Choroid plexus epithelial cell (primary cell): ENCODE data around the gene HS3ST4.

ENCODE experiments used
- DNase-seq: peaks from one replicate; pipeline ENCODE4 v3.0.0-alpha.2; 2010; ENCODE audit warnings: low read depth
- H3K4me3 ChIP-seq: 2 replicates; pipeline ENCODE4 v1.5.1; 2011; ENCODE audit warnings: low read depth, mild to moderate bottlenecking, control low read depth, low read length, moderate library complexity
- TF ChIP-seq, protein P1 (sequence below): conservative IDR thresholded peaks from 2 replicates; pipeline ENCODE4 v1.5.1; 2011; ENCODE audit warnings: low read depth, mild to moderate bottlenecking, control low read depth, inconsistent platforms, low read length, moderate library complexity

Gene HS3ST4

GRCh38 chr16:25988882-25989281 lies 297.1 kb downstream of the HS3ST4 start:
- TF ChIP-seq, protein P1, sequence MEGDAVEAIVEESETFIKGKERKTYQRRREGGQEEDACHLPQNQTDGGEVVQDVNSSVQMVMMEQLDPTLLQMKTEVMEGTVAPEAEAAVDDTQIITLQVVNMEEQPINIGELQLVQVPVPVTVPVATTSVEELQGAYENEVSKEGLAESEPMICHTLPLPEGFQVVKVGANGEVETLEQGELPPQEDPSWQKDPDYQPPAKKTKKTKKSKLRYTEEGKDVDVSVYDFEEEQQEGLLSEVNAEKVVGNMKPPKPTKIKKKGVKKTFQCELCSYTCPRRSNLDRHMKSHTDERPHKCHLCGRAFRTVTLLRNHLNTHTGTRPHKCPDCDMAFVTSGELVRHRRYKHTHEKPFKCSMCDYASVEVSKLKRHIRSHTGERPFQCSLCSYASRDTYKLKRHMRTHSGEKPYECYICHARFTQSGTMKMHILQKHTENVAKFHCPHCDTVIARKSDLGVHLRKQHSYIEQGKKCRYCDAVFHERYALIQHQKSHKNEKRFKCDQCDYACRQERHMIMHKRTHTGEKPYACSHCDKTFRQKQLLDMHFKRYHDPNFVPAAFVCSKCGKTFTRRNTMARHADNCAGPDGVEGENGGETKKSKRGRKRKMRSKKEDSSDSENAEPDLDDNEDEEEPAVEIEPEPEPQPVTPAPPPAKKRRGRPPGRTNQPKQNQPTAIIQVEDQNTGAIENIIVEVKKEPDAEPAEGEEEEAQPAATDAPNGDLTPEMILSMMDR = no peak
- no peak overlapping the region for H3K4me3 ChIP-seq

DNA sequence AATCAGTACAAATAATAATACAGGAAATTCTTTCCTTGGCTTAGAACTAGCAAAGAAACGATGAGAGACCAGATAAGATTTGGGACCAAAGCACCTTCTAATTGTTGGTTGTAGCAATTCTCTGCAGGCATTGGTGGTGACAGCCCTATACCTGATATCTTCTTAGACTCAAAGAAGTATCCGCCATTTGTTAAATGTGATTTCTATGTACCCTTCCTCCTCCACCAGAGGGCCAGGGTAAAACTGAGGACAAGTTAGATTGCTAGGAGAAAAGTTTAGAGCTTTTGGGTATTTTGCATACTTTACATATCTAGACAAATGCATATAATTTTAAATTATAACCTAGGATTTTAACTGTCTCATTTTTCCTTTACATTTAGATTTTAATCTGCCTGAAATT lies 304.3 kb downstream of the HS3ST4 start:
- no peak overlapping the region for H3K4me3 ChIP-seq
- TF ChIP-seq, protein P1 = no peak
- DNase-seq = no peak

More at GRCh38 chr16:25988882-25989281, 297.1 kb downstream of the HS3ST4 start:
- DNase-seq = no peak

DNA sequence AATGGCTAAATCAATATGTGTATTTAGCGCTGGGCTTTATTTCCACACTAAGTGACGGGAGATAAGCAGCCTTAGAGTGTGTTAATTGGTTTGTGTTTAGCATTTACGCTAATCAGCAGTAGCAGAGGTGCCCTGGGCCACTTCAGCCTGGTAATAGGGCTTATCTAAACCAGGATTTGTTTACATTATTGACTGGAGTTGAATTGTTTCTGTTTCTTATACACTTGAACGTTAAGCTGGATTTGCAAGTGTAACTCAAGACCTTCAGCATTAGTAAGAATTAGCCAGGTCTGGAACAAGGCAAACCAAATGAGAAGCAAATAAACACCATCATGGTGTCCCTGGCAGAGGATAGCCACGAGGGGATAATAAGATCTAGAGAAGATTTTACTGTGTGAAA lies 313.6 kb downstream of the HS3ST4 start:
- H3K4me3 ChIP-seq = no peak overlapping the region
- no peak for DNase-seq
- TF ChIP-seq, protein P1 = no peak

DNA sequence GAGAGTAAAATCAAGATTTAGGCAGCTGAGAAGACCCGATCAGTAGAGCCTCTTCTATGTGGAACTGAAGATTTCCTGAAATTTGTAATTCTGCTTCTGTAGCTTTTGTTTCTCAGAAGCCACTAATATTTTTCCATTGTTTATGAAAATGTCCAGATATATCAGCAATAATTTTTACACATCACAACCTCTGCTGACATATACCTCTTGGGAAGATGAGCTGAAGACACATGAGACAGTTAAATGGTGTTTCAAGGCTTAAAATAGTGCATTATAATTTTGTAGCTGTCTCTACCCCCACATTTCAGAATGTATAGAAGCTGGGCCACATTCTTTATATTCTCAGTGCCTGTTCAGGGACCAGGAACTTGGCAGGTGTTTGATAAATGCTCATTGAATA lies 320.6 kb downstream of the HS3ST4 start:
- no peak overlapping the region for H3K4me3 ChIP-seq

GRCh38 chr16:26015776-26016175 lies 324.0 kb downstream of the HS3ST4 start:
- no peak overlapping the region for H3K4me3 ChIP-seq
- no peak for DNase-seq
- TF ChIP-seq, protein P1 = no peak

More for the DNA sequence above, 320.6 kb downstream of the HS3ST4 start:
- no peak for DNase-seq
- TF ChIP-seq, protein P1 = no peak

GRCh38 chr16:26016989-26017388 lies 325.2 kb downstream of the HS3ST4 start:
- TF ChIP-seq, protein P1 = no peak
- no peak overlapping the region for H3K4me3 ChIP-seq
- DNase-seq = no peak

DNA sequence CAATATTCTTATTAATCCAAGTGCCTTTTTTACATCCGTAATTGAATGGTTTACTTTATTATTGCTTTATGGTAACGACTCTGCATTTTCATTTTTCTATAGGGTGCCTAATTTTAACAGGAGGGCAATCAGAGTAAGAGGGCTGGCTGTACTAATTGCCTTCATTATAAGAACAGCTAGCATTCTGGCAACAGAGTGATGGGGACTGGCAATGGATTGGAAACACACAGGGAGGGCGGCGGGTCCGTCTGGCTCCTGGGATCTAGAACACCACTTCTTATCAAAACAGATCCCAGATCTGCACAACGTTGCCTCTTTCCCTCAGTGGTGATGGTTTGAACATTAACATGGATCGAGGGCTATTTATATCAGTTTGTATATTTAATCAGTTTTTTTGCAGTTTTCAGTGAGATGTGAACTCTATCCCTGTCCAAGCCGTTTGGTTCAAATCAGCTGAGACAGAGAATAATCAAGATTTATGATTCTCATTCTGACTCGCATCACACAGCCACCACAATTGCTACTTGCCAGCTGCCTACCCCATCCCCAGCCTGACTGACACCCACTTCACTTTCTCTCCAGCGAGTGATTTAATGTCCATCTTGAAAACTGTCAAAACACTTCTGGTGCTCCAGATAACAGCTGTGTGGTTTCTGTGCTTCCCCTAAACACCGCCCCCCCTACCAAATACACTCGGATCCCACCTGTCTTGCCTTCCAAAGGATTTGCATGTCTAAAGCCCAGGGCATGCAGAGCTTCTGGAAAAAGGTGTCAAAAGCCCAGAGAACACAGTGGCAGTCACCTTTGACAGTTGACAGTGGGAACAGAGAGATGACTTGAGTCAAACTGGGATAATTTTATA lies 327.9 kb downstream of the HS3ST4 start:
- no peak for DNase-seq
- TF ChIP-seq, protein P1 = no peak
- no peak overlapping the region for H3K4me3 ChIP-seq
